ENCODE data around the gene NTNG1. TPM values are rescaled to one million over a fixed set of nuclear protein-coding genes. Genes with fewer than 3 reads are reported as not detected.

The NTNG1 gene
- total RNA-seq, 4 donors from 2014 or later: 0.78 to 4.2 (median 2.4) TPM

GRCh38 chr1:107359472-107360241 lies 218.8 kb downstream of the NTNG1 start:
- TF ChIP-seq POLR2AphosphoS5 (IDR thresholded peaks at IDR 0.05): no peak
- no peak for TF ChIP-seq POLR2A (IDR thresholded peaks at IDR 0.05; ENCODE audit: low read depth)
- TF ChIP-seq EP300 (IDR thresholded peaks at IDR 0.05): no peak
- no peak for TF ChIP-seq CTCF (IDR thresholded peaks at IDR 0.05)
- Histone ChIP-seq H3K4me3 (no peak overlapping the region), H3K27me3 (no peaks in the 10 kb centered on the region), H3K27ac (replicated peaks in 1 of 4) (no peak overlapping the region), H3K36me3 (no peaks in the 10 kb centered on the region), H3K4me1 (peaks cover 0 to 27% (median 25%) of the 10 kb centered on the region in 4 donors), H3K9me3 (no peaks in the 10 kb centered on the region)
- no peak for DNase-seq (ENCODE audit: extremely low spot score)
- intact Hi-C loops (cut with DNase I): no loop called here
- whole genome bisulfite sequencing: 85% methylated on average over 5 of the region's 5 CpGs

- Histone ChIP-seq H3K27ac (replicated peaks in 1 of 4) (no peak overlapping the region), H3K9me3 (no peaks in the 10 kb centered on the region), H3K4me1 (peaks cover 0 to 18% (median 16%) of the 10 kb centered on the region in 4 donors), H3K4me3 (no peak overlapping the region), H3K27me3 (no peaks in the 10 kb centered on the region), H3K36me3 (no peaks in the 10 kb centered on the region)
- intact Hi-C loops (cut with DNase I): no loop called here
- WGBS: 88% methylated on average over 3 of the region's 3 CpGs
- no peak for TF ChIP-seq POLR2A (IDR thresholded peaks at IDR 0.05; ENCODE audit: low read depth)
- TF ChIP-seq CTCF (IDR thresholded peaks at IDR 0.05): no peak
- no peak for TF ChIP-seq EP300 (IDR thresholded peaks at IDR 0.05)
- no peak for TF ChIP-seq POLR2AphosphoS5 (IDR thresholded peaks at IDR 0.05)
- no peak for DNase-seq (ENCODE audit: extremely low spot score)
These were observed 221.8 kb downstream of the NTNG1 start for GRCh38 chr1:107362468-107363140.

- WGBS: 66% methylated on average over 1 of the region's 1 CpG
- Histone ChIP-seq H3K36me3 (no peaks in the 10 kb centered on the region), H3K4me1 (peaks cover 0 to 13% (median 10%) of the 10 kb centered on the region in 4 donors), H3K27ac (replicated peaks in 1 of 4) (no peak overlapping the region), H3K4me3 (no peak overlapping the region), H3K9me3 (no peaks in the 10 kb centered on the region), H3K27me3 (no peaks in the 10 kb centered on the region)
- no peak for TF ChIP-seq POLR2AphosphoS5 (IDR thresholded peaks at IDR 0.05)
- no peak for TF ChIP-seq EP300 (IDR thresholded peaks at IDR 0.05)
- intact Hi-C loops (cut with DNase I): no loop called here
- no peak for DNase-seq (ENCODE audit: extremely low spot score)
These were observed 222.3 kb downstream of the NTNG1 start for GRCh38 chr1:107363154-107363553.

- Histone ChIP-seq H3K4me3 (no peak overlapping the region), H3K36me3 (no peaks in the 10 kb centered on the region), H3K4me1 (no peaks in the 10 kb centered on the region), H3K9me3 (no peaks in the 10 kb centered on the region), H3K27me3 (no peaks in the 10 kb centered on the region), H3K27ac (replicated peaks in 1 of 4) (no peak overlapping the region)
- no peak for TF ChIP-seq EP300 (IDR thresholded peaks at IDR 0.05)
- TF ChIP-seq CTCF (IDR thresholded peaks at IDR 0.05): no peak
- TF ChIP-seq POLR2A (IDR thresholded peaks at IDR 0.05; ENCODE audit: low read depth): no peak
- no peak for TF ChIP-seq POLR2AphosphoS5 (IDR thresholded peaks at IDR 0.05)
- WGBS: 99% methylated on average over 2 of the region's 2 CpGs
- DNase-seq (ENCODE audit: extremely low spot score): no peak
- intact Hi-C loops (cut with DNase I): no loop called here
These were observed 224.8 kb downstream of the NTNG1 start for GRCh38 chr1:107365527-107366240.

- TF ChIP-seq CTCF (IDR thresholded peaks at IDR 0.05) (no peak), POLR2AphosphoS5 (IDR thresholded peaks at IDR 0.05) (no peak), EP300 (IDR thresholded peaks at IDR 0.05) (no peak), POLR2A (IDR thresholded peaks at IDR 0.05; ENCODE audit: low read depth) (no peak)
- Histone ChIP-seq H3K4me1 (no peaks in the 10 kb centered on the region), H3K36me3 (no peaks in the 10 kb centered on the region), H3K9me3 (no peaks in the 10 kb centered on the region), H3K4me3 (no peak overlapping the region), H3K27ac (replicated peaks in 1 of 4) (no peak overlapping the region), H3K27me3 (no peaks in the 10 kb centered on the region)
- DNase-seq (ENCODE audit: extremely low spot score): no peak
- intact Hi-C loops (cut with DNase I): no loop called here
- WGBS: 72% methylated on average over 4 of the region's 4 CpGs
These were observed 237.6 kb downstream of the NTNG1 start for GRCh38 chr1:107378426-107378825.

Data from esophagus muscularis mucosa (tissue), 4 donors.